Measurements from ENCODE around the gene PRMT3. TPM values are rescaled to one million over a fixed set of nuclear protein-coding genes. Genes with fewer than 3 reads are reported as not detected.

Gene PRMT3
- total and polyA plus RNA-seq, 2 of the 13 experiments (the other 11 are each of a cell fraction or from before 2014, with no cell fraction given) = 9.1 to 27.7 TPM

DNA sequence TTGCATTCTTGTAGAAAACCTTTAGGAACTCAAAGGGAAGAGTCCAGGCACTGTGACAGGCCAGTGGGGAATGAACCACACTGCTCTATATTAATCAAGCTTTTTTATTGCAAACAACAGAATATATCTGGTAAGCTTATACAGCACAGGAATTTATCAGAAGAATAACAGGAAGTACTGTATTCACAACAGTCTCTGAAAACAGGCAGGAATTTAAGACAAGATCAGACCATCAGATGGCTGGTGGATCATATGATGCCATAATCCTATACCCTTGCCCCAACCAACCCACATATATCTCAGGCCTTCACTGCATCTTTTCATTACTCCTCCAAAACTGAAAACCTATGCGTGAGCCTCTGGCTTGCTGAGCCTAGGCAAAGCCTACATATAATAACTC is 25.0 kb upstream of the PRMT3 start:
- peaks cover 26% of the 10 kb centered on the region for H3K4me1 ChIP-seq (ENCODE audit: insufficient read depth, low read length)
- H4K20me1 ChIP-seq (ENCODE audit: insufficient read depth, low read length) = no peaks in the 10 kb centered on the region
- intact Hi-C loops (cut with micrococcal nuclease; ENCODE audit: unreplicated experiment) = no loop called here
- WGBS (ENCODE audit: low lambda C conversion rate) = 0% methylated on average over 1 of the region's 1 CpG
- POLR2A ChIA-PET = no interaction called here
- no peaks in the 10 kb centered on the region for H3K36me3 ChIP-seq (replicated peaks in 1 of 2; ENCODE audit: control insufficient read depth in 1 of 2, insufficient read depth in 2 of 2, low read length in 2 of 2)
- DNase-seq (ENCODE audit: low spot score) (no peak), ATAC-seq (no peak), FAIRE-seq (no peak)
- H3K4me3 ChIP-seq (replicated peaks in 1 of 3; ENCODE audit: insufficient read depth in 1 of 3, low read depth in 2 of 3, low read length in 3 of 3) = no peak overlapping the region
- H3K27ac ChIP-seq (ENCODE audit: extremely low read length, insufficient read depth, low read length) = no peak overlapping the region
- CTCF ChIA-PET (ENCODE audit: low intra/inter-chr PET ratio, low total read pairs) = no interaction called here
- no peak overlapping the region for H3K9ac ChIP-seq (ENCODE audit: insufficient read depth, low read depth, low read length)
- H3K4me2 ChIP-seq (ENCODE audit: low read depth, low read length) = no peak overlapping the region
- no TSS peak for BruUV-seq (replicated peaks)
- H3K79me2 ChIP-seq (ENCODE audit: insufficient read depth, low read length) = no peaks in the 10 kb centered on the region
- in situ Hi-C loops (cut with HindIII; ENCODE audit: extremely low pct_ligation_motif_present, low pct_unique_long_range_greater_than_20kb) = no loop called here
- H3K9me3 ChIP-seq (ENCODE audit: low read length) = no peaks in the 10 kb centered on the region
- no peak overlapping the region for H2AFZ ChIP-seq (ENCODE audit: low read length)
- no peak for TF ChIP-seq ZNF160 (CRISPR knock-in tag; IDR thresholded peaks at IDR 0.05)
- no peak for TF ChIP-seq ARNT2 (CRISPR knock-in tag; IDR thresholded peaks at IDR 0.05; ENCODE audit: low read depth)
- TF ChIP-seq, protein P1, sequence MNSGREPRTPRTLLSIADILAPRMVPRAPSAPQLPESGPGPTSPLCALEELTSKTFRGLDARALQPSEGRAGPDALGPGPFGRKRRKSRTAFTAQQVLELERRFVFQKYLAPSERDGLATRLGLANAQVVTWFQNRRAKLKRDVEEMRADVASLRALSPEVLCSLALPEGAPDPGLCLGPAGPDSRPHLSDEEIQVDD (CRISPR knock-in tag; IDR thresholded peaks at IDR 0.05; ENCODE audit: borderline replicate concordance) = no peak
- no peak for TF ChIP-seq HMG20A (CRISPR knock-in tag; IDR thresholded peaks at IDR 0.05; ENCODE audit: borderline replicate concordance)
- no peak for TF ChIP-seq DNMT1 (CRISPR knock-in tag; IDR thresholded peaks at IDR 0.05)
- TF ChIP-seq, protein P2, sequence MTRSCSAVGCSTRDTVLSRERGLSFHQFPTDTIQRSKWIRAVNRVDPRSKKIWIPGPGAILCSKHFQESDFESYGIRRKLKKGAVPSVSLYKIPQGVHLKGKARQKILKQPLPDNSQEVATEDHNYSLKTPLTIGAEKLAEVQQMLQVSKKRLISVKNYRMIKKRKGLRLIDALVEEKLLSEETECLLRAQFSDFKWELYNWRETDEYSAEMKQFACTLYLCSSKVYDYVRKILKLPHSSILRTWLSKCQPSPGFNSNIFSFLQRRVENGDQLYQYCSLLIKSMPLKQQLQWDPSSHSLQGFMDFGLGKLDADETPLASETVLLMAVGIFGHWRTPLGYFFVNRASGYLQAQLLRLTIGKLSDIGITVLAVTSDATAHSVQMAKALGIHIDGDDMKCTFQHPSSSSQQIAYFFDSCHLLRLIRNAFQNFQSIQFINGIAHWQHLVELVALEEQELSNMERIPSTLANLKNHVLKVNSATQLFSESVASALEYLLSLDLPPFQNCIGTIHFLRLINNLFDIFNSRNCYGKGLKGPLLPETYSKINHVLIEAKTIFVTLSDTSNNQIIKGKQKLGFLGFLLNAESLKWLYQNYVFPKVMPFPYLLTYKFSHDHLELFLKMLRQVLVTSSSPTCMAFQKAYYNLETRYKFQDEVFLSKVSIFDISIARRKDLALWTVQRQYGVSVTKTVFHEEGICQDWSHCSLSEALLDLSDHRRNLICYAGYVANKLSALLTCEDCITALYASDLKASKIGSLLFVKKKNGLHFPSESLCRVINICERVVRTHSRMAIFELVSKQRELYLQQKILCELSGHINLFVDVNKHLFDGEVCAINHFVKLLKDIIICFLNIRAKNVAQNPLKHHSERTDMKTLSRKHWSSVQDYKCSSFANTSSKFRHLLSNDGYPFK (CRISPR knock-in tag; IDR thresholded peaks at IDR 0.05; ENCODE audit: borderline replicate concordance) = no peak
- TF ChIP-seq PHF20 (CRISPR knock-in tag; IDR thresholded peaks at IDR 0.05) = no peak
- no peak for TF ChIP-seq IRF2 (CRISPR knock-in tag; IDR thresholded peaks at IDR 0.05)
- TF ChIP-seq, protein P3, sequence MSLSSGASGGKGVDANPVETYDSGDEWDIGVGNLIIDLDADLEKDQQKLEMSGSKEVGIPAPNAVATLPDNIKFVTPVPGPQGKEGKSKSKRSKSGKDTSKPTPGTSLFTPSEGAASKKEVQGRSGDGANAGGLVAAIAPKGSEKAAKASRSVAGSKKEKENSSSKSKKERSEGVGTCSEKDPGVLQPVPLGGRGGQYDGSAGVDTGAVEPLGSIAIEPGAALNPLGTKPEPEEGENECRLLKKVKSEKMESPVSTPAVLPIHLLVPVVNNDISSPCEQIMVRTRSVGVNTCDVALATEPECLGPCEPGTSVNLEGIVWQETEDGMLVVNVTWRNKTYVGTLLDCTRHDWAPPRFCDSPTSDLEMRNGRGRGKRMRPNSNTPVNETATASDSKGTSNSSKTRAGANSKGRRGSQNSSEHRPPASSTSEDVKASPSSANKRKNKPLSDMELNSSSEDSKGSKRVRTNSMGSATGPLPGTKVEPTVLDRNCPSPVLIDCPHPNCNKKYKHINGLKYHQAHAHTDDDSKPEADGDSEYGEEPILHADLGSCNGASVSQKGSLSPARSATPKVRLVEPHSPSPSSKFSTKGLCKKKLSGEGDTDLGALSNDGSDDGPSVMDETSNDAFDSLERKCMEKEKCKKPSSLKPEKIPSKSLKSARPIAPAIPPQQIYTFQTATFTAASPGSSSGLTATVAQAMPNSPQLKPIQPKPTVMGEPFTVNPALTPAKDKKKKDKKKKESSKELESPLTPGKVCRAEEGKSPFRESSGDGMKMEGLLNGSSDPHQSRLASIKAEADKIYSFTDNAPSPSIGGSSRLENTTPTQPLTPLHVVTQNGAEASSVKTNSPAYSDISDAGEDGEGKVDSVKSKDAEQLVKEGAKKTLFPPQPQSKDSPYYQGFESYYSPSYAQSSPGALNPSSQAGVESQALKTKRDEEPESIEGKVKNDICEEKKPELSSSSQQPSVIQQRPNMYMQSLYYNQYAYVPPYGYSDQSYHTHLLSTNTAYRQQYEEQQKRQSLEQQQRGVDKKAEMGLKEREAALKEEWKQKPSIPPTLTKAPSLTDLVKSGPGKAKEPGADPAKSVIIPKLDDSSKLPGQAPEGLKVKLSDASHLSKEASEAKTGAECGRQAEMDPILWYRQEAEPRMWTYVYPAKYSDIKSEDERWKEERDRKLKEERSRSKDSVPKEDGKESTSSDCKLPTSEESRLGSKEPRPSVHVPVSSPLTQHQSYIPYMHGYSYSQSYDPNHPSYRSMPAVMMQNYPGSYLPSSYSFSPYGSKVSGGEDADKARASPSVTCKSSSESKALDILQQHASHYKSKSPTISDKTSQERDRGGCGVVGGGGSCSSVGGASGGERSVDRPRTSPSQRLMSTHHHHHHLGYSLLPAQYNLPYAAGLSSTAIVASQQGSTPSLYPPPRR (CRISPR knock-in tag; IDR thresholded peaks at IDR 0.05; ENCODE audit: borderline replicate concordance) = no peak
- no peak for TF ChIP-seq ARNTL (CRISPR knock-in tag; IDR thresholded peaks at IDR 0.05)
- TF ChIP-seq DMAP1 (CRISPR knock-in tag; IDR thresholded peaks at IDR 0.05) = no peak
- H3K27me3 ChIP-seq (ENCODE audit: control insufficient read depth in 1 of 2, insufficient read depth in 2 of 2, low read length in 2 of 2) = no peaks in the 10 kb centered on the region; a peak in 1 of 5 replicates
